GM12891 (cell line): ENCODE measurements around the gene BTD.

Experiments used
- PAX5 ChIP-seq: IDR thresholded peaks from 2 replicates; pipeline ENCODE4 v1.6.1; 2011; ENCODE audit warnings: low read length, moderate library complexity, mild to moderate bottlenecking; ENCODE audit not compliant: insufficient read depth, severe bottlenecking
- POLR2A ChIP-seq: IDR thresholded peaks from 2 replicates; pipeline ENCODE4 v1.6.1; 2011; ENCODE audit warnings: low read depth, low read length, control low read depth
- POLR2AphosphoS5 ChIP-seq: IDR thresholded peaks from 2 replicates; pipeline ENCODE4 v1.6.1; 2011; ENCODE audit warnings: low read depth, low read length, control low read depth
- POU2F2 ChIP-seq: IDR thresholded peaks from 2 replicates; pipeline ENCODE4 v1.6.1; 2011; ENCODE audit warnings: low read depth, mild to moderate bottlenecking, control low read depth, low read length, moderate library complexity
- SPI1 ChIP-seq: IDR thresholded peaks from 2 replicates; pipeline ENCODE4 v1.6.1; 2011; ENCODE audit warnings: low read depth, low read length, control low read depth
- TAF1 ChIP-seq: IDR thresholded peaks from 2 replicates; pipeline ENCODE4 v1.6.1; 2011; ENCODE audit warnings: low read depth, low read length, control low read depth

DNA sequence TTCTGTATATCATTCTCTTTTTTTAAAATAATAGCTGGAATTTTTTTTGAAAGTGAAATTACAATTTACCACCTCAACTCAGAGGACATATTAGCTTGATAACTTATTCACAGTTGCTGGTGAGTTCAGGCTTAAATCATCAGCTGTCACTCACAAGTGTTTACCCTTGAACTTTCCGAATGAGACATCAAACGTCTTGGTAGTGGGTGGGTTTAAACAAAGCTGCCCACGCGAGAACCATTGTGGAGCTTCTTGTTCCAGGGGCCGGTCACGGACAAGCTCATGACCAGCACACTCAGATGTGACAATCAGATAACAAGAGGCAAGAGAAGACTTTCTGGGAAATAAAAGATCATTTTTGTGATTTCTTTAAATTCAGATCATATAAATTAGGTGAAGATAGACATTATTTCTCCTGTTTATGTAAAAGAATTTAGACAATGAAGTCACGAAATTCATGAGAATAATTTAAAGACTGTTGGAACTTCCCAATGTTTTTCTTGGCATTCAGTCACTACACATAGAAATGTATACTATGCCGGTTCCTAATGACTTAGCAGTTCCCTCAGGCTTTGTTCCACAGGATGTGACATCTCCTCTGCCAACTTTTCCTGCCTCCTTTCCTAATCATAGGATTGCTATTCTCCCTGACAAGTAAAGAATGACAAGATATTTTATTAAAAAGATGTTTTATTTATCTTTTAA is 29.3 kb downstream of the BTD start:
- TF ChIP-seq POLR2AphosphoS5 (no peak), TAF1 (no peak), POLR2A (no peak), POU2F2 (no peak), SPI1 (no peak), PAX5 (no peak)
